Activated T-cell treated with anti-CD3 and anti-CD28 coated beads, Interleukin-2, amount 50 U/mL, for 24 hours (primary cell): ENCODE measurements around the gene PDE4B.
"Not testable (repeated sequence)": the region's sequence is repeated elsewhere in the genome, so short reads cannot be mapped to it uniquely, and the experiment has no call there.

Experiments
- DNase-seq: peaks from one replicate; pipeline ENCODE4 v3.0.0-alpha.2; 2020
- H3K27ac Mint-ChIP-seq: 2 replicates; pipeline ENCODE4 v1.8.0; 2020; ENCODE audit warnings: mild to moderate bottlenecking, mixed read lengths
- H3K27me3 Mint-ChIP-seq: 2 replicates; pipeline ENCODE4 v1.8.0; 2020; ENCODE audit warnings: mixed read lengths
- H3K36me3 Mint-ChIP-seq: 2 replicates; pipeline ENCODE4 v1.8.0; 2020; ENCODE audit warnings: low read depth, mixed read lengths
- H3K4me1 Mint-ChIP-seq: 2 replicates; pipeline ENCODE4 v1.8.0; 2020; ENCODE audit warnings: low read depth, mixed read lengths
- H3K4me3 Mint-ChIP-seq: 2 replicates; pipeline ENCODE4 v1.8.0; 2020; ENCODE audit warnings: mild to moderate bottlenecking, moderate library complexity, mixed read lengths
- H3K9me3 Mint-ChIP-seq: 2 replicates; pipeline ENCODE4 v1.8.0; 2020; ENCODE audit warnings: mixed read lengths

Gene PDE4B

GRCh38 chr1:66395202-66396061, 602.7 kb downstream of the PDE4B start:
- peaks cover 31% of the 10 kb centered on the region for H3K4me1 Mint-ChIP-seq
- DNase-seq, result no peak
- H3K27ac Mint-ChIP-seq, result no peak overlapping the region
- H3K4me3 Mint-ChIP-seq, result no peak overlapping the region
- H3K36me3 Mint-ChIP-seq, result no peaks in the 10 kb centered on the region
- H3K27me3 Mint-ChIP-seq, result no peaks in the 10 kb centered on the region
- peaks cover 2% of the 10 kb centered on the region for H3K9me3 Mint-ChIP-seq

GRCh38 chr1:66396212-66396890, 603.7 kb downstream of the PDE4B start:
- no peak for DNase-seq
- Mint-ChIP-seq H3K4me3 (no peak overlapping the region), H3K27ac (no peak overlapping the region), H3K27me3 (no peaks in the 10 kb centered on the region), H3K9me3 (no peaks in the 10 kb centered on the region), H3K36me3 (no peaks in the 10 kb centered on the region), H3K4me1 (peaks cover 41% of the 10 kb centered on the region)

GRCh38 chr1:66397192-66397591, 604.5 kb downstream of the PDE4B start:
- Mint-ChIP-seq H3K9me3 (no peaks in the 10 kb centered on the region), H3K4me1 (peaks cover 48% of the 10 kb centered on the region), H3K27me3 (no peaks in the 10 kb centered on the region), H3K27ac (no peak overlapping the region), H3K4me3 (no peak overlapping the region), H3K36me3 (no peaks in the 10 kb centered on the region)
- DNase-seq, result no peak

GRCh38 chr1:66399888-66400529, 607.3 kb downstream of the PDE4B start:
- peaks cover 49% of the 10 kb centered on the region for H3K4me1 Mint-ChIP-seq
- no peaks in the 10 kb centered on the region for H3K36me3 Mint-ChIP-seq
- no peak for DNase-seq

GRCh38 chr1:66400660-66401059, 608.0 kb downstream of the PDE4B start:
- no peaks in the 10 kb centered on the region for H3K36me3 Mint-ChIP-seq
- H3K4me1 Mint-ChIP-seq, result peaks cover 47% of the 10 kb centered on the region
- DNase-seq, result no peak
- no peak overlapping the region for H3K4me3 Mint-ChIP-seq
- no peaks in the 10 kb centered on the region for H3K27me3 Mint-ChIP-seq
- H3K27ac Mint-ChIP-seq, result peak overlapping the region; percentile 66
- H3K9me3 Mint-ChIP-seq, result no peaks in the 10 kb centered on the region

More at GRCh38 chr1:66399888-66400529, 607.3 kb downstream of the PDE4B start:
- Mint-ChIP-seq H3K27ac (peak overlapping the region; percentile 91), H3K9me3 (no peaks in the 10 kb centered on the region), H3K27me3 (no peaks in the 10 kb centered on the region), H3K4me3 (no peak overlapping the region)

- DNase-seq, result no peak
- no peaks in the 10 kb centered on the region for H3K27me3 Mint-ChIP-seq
- H3K36me3 Mint-ChIP-seq, result no peaks in the 10 kb centered on the region
- peak overlapping the region; percentile 66 for H3K27ac Mint-ChIP-seq
- no peaks in the 10 kb centered on the region for H3K9me3 Mint-ChIP-seq
- H3K4me1 Mint-ChIP-seq, result peaks cover 44% of the 10 kb centered on the region
- H3K4me3 Mint-ChIP-seq, result no peak overlapping the region
Measured at GRCh38 chr1:66401244-66401643, 608.5 kb downstream of the PDE4B start.

GRCh38 chr1:66402194-66402593, 609.5 kb downstream of the PDE4B start:
- peaks cover 35% of the 10 kb centered on the region for H3K4me1 Mint-ChIP-seq
- no peak for DNase-seq
- H3K27ac Mint-ChIP-seq, result no peak overlapping the region

GRCh38 chr1:66403007-66403731, 610.5 kb downstream of the PDE4B start:
- no peak for DNase-seq
- no peak overlapping the region for H3K27ac Mint-ChIP-seq
- peaks cover 34% of the 10 kb centered on the region for H3K4me1 Mint-ChIP-seq
- H3K9me3 Mint-ChIP-seq, result no peaks in the 10 kb centered on the region
- H3K27me3 Mint-ChIP-seq, result no peaks in the 10 kb centered on the region
- H3K4me3 Mint-ChIP-seq, result no peak overlapping the region
- H3K36me3 Mint-ChIP-seq, result no peaks in the 10 kb centered on the region

More at GRCh38 chr1:66402194-66402593, 609.5 kb downstream of the PDE4B start:
- H3K4me3 Mint-ChIP-seq, result no peak overlapping the region
- H3K9me3 Mint-ChIP-seq, result no peaks in the 10 kb centered on the region
- H3K36me3 Mint-ChIP-seq, result no peaks in the 10 kb centered on the region
- no peaks in the 10 kb centered on the region for H3K27me3 Mint-ChIP-seq

- Mint-ChIP-seq H3K27ac (no peak overlapping the region), H3K9me3 (no peaks in the 10 kb centered on the region), H3K4me3 (no peak overlapping the region), H3K36me3 (no peaks in the 10 kb centered on the region), H3K27me3 (no peaks in the 10 kb centered on the region), H3K4me1 (peaks cover 20% of the 10 kb centered on the region)
- DNase-seq, result no peak
Measured at GRCh38 chr1:66405061-66405460, 612.4 kb downstream of the PDE4B start.

GRCh38 chr1:66411449-66411848, 618.8 kb downstream of the PDE4B start:
- not testable (repeated sequence) for H3K27ac Mint-ChIP-seq, DNase-seq, H3K27me3 Mint-ChIP-seq, H3K4me3 Mint-ChIP-seq, H3K36me3 Mint-ChIP-seq, H3K9me3 Mint-ChIP-seq
- peaks cover 23% of the 10 kb centered on the region for H3K4me1 Mint-ChIP-seq

- DNase-seq, result no peak
- no peaks in the 10 kb centered on the region for H3K27me3 Mint-ChIP-seq
- H3K4me3 Mint-ChIP-seq, result no peak overlapping the region
- H3K27ac Mint-ChIP-seq, result no peak overlapping the region
- peaks cover 6% of the 10 kb centered on the region for H3K9me3 Mint-ChIP-seq
- H3K36me3 Mint-ChIP-seq, result no peaks in the 10 kb centered on the region
- peaks cover 23% of the 10 kb centered on the region for H3K4me1 Mint-ChIP-seq
Measured at GRCh38 chr1:66412704-66413103, 620.0 kb downstream of the PDE4B start.

GRCh38 chr1:66413136-66413837, 620.6 kb downstream of the PDE4B start:
- H3K9me3 Mint-ChIP-seq, result peaks cover 10% of the 10 kb centered on the region
- H3K4me1 Mint-ChIP-seq, result peaks cover 23% of the 10 kb centered on the region
- H3K4me3 Mint-ChIP-seq, result no peak overlapping the region
- H3K36me3 Mint-ChIP-seq, result no peaks in the 10 kb centered on the region
- no peak overlapping the region for H3K27ac Mint-ChIP-seq
- no peaks in the 10 kb centered on the region for H3K27me3 Mint-ChIP-seq
- DNase-seq, result no peak

- H3K27me3 Mint-ChIP-seq, result no peaks in the 10 kb centered on the region
- H3K27ac Mint-ChIP-seq, result no peak overlapping the region
- peaks cover 15% of the 10 kb centered on the region for H3K9me3 Mint-ChIP-seq
- DNase-seq, result no peak
- H3K4me1 Mint-ChIP-seq, result peaks cover 23% of the 10 kb centered on the region
- H3K4me3 Mint-ChIP-seq, result no peak overlapping the region
- no peaks in the 10 kb centered on the region for H3K36me3 Mint-ChIP-seq
Measured at GRCh38 chr1:66413838-66414175, 621.1 kb downstream of the PDE4B start.

GRCh38 chr1:66415281-66415680, 622.6 kb downstream of the PDE4B start:
- Mint-ChIP-seq H3K4me3 (no peak overlapping the region), H3K9me3 (peaks cover 21% of the 10 kb centered on the region), H3K27ac (no peak overlapping the region), H3K4me1 (peaks cover 22% of the 10 kb centered on the region), H3K27me3 (no peaks in the 10 kb centered on the region), H3K36me3 (no peaks in the 10 kb centered on the region)
- no peak for DNase-seq
